ENCODE data around the gene FKBP1A. TPM values are rescaled to one million over a fixed set of nuclear protein-coding genes. Genes with fewer than 3 reads are reported as not detected.

The FKBP1A gene
- total and polyA plus RNA-seq, 2 experiments from 2014 or later = 95.1 to 162 TPM

- Histone ChIP-seq H3K9me3 (ENCODE audit: low read depth) (no peaks in the 10 kb centered on the region), H3K27ac (no peak overlapping the region), H3K4me1 (ENCODE audit: low read depth) (peaks cover under 1% of the 10 kb centered on the region), H3K27me3 (no peaks in the 10 kb centered on the region), H3K4me3 (no peak overlapping the region), H3K36me3 (peaks cover 4% of the 10 kb centered on the region)
- TF ChIP-seq CTCF (IDR thresholded peaks at IDR 0.05; ENCODE audit: low read depth, low read length) = peak; percentile 36
- DNase-seq (ENCODE audit: low read depth in 1 of 2, low spot score in 1 of 2) = peak in 1 of 2 donors; percentile 51
Measured at GRCh38 chr20:1334761-1335160, 58.1 kb downstream of the FKBP1A start.

DNA sequence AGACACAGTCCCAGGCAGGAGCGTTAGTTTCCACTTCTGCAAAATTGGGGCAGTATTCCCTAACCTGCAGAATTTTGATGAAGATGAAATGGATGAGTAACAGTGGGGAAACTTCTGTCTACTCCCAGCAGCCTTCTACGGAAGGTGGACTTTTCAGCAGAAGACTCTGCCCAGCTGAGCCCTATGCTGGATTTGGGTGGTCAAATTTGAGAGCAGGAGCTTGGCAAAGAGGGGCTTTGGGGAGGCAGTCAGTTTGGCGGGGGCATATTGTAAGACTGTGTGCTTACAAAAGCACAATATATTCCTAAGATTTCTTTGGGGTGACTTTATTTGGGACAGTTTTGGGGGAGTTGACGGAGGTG lies 58.5 kb downstream of the FKBP1A start:
- Histone ChIP-seq H3K9me3 (ENCODE audit: low read depth) (no peaks in the 10 kb centered on the region), H3K36me3 (peaks cover 4% of the 10 kb centered on the region), H3K27me3 (no peaks in the 10 kb centered on the region), H3K4me3 (no peak overlapping the region), H3K27ac (no peak overlapping the region), H3K4me1 (ENCODE audit: low read depth) (no peaks in the 10 kb centered on the region)
- no peak for TF ChIP-seq CTCF (IDR thresholded peaks at IDR 0.05; ENCODE audit: low read depth, low read length)
- no peak for DNase-seq (ENCODE audit: low read depth in 1 of 2, low spot score in 1 of 2)

DNA sequence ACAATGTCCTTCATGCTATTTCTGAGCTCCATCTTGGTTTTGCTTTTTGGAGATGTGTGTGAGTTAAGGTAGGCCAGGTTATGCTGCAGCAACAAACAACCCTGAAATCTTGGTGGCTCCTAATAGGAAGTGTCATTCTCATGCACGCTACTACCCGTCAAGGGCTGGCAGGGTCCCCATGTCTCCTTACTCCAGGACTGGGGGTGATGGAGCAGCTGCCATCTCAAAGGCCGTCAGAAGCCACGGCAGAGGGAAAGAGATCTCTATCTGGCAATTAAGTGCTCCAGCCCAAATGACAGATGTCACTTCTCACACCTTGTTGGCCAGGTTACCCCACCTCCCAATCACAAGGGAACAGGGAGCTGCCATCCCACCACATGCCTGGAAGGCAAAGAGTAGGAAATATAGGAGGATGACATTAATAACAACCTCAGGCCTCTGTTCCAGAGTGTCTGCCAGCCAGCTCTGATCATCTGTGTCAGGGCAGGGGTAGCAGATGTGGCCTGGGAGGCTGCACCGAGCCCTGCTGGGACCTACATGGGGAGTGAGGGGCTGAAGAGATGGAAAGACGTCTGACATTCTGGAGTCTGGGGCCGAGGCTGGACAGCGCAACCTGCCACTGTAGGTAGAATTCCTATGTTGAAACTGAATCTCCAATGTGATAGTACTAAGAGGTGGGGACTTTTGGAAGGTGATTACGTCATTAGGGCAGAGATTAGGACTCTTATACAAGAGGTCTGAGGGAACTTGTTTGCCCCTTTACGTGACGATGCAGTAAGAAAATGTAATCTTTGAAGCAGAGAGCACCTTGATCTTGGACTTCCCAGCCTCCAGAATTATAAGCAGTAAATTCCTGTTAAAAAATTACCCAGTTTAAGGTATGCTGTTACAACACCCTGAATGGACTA lies 59.1 kb downstream of the FKBP1A start:
- no peaks in the 10 kb centered on the region for H3K4me1 ChIP-seq (ENCODE audit: low read depth)
- no peaks in the 10 kb centered on the region for H3K9me3 ChIP-seq (ENCODE audit: low read depth)
- peaks cover 4% of the 10 kb centered on the region for H3K36me3 ChIP-seq
- H3K4me3 ChIP-seq = no peak overlapping the region
- no peaks in the 10 kb centered on the region for H3K27me3 ChIP-seq
- no peak for DNase-seq (ENCODE audit: low read depth in 1 of 2, low spot score in 1 of 2)
- no peak overlapping the region for H3K27ac ChIP-seq
- no peak for TF ChIP-seq CTCF (IDR thresholded peaks at IDR 0.05; ENCODE audit: low read depth, low read length)

DNA sequence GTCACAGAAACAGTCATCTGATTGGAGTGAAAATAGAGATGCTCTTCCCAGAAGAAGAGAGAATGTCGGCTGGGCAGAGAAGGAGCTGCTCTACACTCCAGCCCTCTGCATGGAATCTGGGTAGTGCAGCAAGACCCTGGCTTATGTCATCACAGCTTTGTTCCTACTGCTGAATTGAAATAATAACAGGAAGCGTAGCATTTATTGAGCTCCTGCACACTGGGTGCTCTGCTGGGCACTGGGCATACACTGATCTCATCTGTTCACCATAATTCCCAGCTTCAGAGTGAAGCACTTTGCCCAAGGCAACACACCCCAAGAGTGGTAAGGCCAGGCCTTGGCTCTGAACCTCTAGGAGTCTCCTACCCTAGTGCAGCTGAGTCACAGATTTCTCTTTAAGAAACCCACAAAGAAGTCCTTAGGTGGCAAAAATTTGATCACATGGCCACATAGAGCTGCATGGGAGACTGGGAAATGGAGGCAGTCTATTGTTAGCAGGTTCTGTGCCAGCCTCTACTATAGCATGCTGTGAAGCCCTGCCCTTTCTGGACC lies 60.0 kb downstream of the FKBP1A start:
- H3K4me3 ChIP-seq = no peak overlapping the region
- no peaks in the 10 kb centered on the region for H3K27me3 ChIP-seq
- H3K9me3 ChIP-seq (ENCODE audit: low read depth) = no peaks in the 10 kb centered on the region
- no peaks in the 10 kb centered on the region for H3K4me1 ChIP-seq (ENCODE audit: low read depth)
- DNase-seq (ENCODE audit: low read depth in 1 of 2, low spot score in 1 of 2) = no peak
- H3K36me3 ChIP-seq = peaks cover 4% of the 10 kb centered on the region
- no peak overlapping the region for H3K27ac ChIP-seq
- no peak for TF ChIP-seq CTCF (IDR thresholded peaks at IDR 0.05; ENCODE audit: low read depth, low read length)

- no peaks in the 10 kb centered on the region for H3K4me1 ChIP-seq (ENCODE audit: low read depth)
- H3K4me3 ChIP-seq = no peak overlapping the region
- no peaks in the 10 kb centered on the region for H3K27me3 ChIP-seq
- H3K9me3 ChIP-seq (ENCODE audit: low read depth) = no peaks in the 10 kb centered on the region
- DNase-seq (ENCODE audit: low read depth in 1 of 2, low spot score in 1 of 2) = no peak
- H3K27ac ChIP-seq = no peak overlapping the region
- H3K36me3 ChIP-seq = peaks cover 4% of the 10 kb centered on the region
- no peak for TF ChIP-seq CTCF (IDR thresholded peaks at IDR 0.05; ENCODE audit: low read depth, low read length)
Measured at GRCh38 chr20:1331801-1332453, 60.9 kb downstream of the FKBP1A start.
